NCI-H1694 treated with DMSO at 0.1 percent for 48 hours (cell line): ENCODE results near the gene SPTLC2.

Experiments
- DNase-seq: peaks from one replicate; lab custom pipeline; 2025; lab: John Stamatoyannopoulos, UW

The SPTLC2 gene

DNA sequence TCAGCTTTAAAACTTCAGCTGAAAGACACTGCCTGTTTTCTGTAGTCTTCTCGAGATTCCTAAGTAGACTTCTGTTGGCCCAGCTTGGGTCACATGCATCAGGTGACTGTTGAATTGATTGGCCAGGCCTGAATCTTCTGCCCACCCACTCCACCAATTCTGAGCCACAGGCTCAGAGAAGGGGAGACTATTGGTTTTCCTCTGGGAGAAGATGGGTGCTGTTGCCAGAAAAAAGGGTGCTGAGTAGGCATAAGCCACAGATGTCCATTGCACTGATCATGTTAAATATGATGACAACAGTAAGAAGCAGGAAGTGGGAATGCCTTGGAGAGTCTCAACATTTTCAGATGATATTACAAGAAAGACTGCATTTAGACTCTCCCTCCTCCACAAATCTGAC is 6.8 kb upstream of the SPTLC2 start:
- no peak for DNase-seq

DNA sequence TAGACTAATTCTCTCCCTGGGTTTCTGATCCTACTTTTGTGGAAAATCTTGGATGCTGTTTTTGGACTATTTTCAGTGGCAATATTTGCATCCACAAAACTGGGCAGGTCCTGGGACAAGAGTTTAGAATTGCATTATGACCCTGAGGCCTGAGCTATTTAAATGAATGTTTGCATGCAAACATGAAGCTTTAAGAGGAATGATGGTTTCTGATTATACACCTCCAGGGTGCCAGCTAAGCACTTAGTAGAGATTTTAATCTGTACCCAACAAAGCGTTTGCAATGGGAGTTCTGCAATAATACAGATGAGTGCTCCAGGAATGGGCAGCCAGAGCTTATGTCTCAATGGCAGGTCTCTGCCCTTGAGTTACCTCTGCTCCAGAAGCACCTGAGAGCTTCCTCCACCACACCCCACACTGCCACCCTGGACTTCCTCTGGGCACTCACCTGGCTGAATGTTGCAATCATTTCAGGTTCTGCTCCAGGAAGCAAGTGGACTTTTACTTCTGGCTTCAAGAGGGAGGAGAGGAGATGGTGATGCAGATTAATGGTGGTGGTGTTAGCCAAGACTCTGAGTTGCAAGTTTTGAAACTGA is 6.0 kb upstream of the SPTLC2 start:
- DNase-seq, result no peak

DNA sequence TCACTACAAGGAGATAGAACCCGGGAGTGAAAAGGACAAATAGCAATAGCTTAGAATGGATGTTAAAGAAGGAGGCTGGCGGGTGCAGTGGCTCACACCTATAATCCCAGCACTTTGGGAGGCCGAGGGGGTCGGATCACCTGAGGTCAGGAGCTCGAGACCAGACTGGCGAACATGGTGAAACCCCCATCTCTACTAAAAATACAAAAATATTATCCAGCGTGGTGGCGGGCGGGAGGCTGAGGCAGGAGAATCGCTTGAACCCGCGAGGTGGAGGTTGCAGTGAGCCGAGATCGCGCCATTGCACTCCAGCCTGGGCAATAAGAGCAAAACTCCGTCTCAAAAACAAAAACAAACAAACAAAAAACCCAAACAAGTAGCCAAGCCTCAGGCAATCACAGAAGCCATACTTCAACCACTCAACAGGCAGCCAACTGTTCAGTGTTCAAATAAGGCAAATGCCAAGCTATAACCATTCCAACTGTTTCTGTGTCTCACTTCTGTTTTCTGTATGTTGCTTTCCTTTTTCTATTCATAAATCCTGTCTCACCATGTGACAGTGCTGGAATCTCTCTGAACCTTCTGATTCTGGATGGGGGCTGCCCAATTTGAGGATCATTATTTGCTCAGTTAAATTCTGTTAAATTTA is 3.9 kb upstream of the SPTLC2 start:
- no peak for DNase-seq

DNA sequence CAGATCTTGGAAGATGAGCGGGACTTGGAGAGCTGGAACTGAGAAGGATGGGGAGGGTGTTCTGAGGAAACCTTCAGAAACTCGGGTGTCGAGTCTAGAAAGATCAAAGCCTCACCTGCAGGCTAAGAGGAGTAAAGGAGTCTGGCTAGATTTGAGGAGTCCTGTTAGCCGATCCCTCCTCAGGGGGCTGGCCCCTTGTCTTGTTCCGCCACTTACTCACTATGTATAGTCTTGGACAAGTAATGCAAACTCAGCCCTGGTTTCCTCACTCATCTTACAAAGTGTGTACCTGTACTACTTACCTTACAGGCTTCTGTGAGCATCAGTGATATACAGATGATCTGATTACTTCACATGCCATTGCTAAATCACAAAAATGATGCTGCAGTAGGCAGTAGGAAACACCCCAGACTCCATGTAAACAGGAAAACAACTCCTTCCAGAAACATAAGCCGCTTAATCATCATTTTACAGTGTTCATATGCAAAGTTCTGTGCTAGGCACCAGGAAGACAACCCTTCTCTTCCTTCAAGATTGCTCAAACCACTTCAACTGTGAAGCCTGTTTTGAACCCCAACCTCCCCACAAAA is 2.0 kb upstream of the SPTLC2 start:
- DNase-seq, result no peak

DNA sequence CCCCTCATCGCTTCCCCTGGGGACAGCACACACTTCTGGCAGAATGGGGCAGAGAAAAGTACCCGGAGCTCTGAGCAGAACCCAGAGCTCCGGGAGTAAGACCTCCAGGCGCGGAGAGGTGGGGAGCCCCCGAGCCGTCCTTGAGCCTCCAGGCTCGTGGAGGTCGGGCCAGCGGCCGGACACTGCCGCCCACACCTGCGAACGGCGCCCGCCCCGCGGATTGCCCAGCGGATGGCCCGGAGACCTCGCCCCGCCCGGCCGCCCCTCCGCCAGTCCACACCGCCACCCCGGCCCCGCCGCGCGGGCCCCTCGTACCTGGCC is 344 bp downstream of the SPTLC2 start:
- DNase-seq, result no peak

DNA sequence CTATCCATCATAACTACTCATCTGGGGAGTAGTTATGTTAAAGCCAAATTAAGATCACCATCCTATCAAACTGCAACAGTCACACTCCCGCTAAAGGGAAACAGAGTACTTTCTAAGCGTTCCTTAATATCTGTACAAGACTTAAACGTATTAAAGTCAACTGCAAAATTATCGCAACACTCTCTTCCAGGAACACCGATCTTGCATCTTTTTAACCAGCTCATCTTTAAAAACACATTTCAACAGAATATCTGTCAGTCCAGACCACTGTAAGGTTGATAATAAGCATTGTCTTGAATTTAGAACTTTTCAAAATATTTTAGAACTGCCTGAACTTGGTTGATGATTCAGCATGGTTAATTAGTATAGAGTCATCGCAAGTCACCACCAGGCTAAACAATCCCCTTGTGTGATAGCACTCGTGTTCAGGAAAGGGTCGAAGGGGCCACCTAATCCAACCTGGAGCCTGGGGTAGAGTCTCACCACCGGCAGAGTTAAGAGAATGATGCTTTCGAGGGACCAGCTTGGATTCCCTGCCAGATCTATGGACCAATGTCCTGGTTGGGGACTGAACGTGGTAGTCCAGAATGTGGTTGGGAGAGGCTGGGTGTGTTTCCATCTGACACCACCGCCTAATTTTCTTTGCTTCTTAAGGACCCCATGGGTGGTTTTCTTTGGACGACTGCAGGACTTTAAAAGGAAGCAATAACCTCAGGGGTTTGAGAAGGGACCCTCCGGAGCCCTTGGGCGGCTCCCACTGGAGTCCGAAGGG is 890 bp downstream of the SPTLC2 start:
- DNase-seq, result peak; percentile 32

DNA sequence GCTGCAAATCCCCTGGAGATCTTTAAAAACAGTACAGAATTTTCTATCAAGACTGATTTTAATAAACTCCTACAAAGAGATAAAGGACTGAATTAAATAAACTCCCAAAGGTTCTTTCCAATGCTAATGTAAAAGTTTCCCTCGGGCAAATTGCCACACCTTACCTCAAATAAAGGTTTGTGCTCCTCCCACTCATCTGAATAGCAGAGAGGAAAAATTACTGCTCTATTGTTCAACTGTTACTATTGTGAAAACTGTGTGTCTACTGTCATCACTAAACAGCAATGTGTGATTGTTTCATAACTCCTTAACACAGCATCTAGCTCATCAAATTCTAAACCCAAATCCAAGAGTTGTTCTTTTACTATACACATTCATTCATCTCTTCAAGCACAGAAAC is 3.2 kb downstream of the SPTLC2 start:
- DNase-seq, result no peak

DNA sequence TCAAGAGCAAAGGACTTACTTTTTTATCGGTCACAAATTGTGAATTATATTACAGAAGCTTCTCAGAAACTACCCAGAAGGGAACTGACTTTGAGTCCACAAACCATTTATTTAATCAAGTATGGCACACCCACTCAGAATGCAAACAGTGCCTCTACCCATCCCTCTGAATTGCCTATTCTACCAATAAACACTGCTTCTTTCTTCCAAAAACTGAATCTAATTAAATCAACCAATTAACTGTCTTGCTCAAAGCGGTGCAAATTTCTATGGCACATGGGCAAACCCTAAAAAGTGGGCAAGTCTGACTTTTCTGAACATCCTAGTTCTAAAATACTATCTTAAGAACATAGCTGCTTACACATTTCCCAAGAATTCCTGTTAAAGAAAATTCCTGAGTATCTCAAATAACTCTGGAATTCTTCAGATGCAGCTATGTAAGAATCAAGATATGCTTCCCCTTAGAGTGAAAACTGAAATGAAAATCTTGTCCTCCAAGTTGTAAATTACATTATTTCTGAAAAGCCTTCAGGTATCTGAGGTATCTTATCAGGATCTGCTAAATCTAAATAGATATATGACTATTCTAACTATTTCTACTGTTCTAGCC is 4.3 kb downstream of the SPTLC2 start:
- no peak for DNase-seq

DNA sequence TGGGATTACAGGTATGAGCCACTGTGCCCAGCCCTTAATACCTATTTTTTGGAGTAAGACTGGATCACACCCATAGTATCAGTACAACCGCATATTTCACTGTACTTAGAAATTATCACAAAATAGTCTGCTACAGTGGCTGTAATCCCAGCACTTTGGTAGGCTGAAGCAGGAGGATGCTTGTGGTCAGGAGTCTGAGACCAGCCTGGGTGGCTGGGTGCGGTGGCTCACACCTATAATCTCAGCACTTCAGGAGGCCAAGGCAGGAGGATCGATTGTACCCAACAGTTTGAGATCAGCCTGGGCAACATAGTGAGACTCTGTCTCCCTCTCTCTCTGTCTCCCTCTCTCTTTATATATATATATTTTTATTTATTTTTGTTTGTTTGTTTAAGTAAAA is 5.9 kb downstream of the SPTLC2 start:
- DNase-seq, result no peak

DNA sequence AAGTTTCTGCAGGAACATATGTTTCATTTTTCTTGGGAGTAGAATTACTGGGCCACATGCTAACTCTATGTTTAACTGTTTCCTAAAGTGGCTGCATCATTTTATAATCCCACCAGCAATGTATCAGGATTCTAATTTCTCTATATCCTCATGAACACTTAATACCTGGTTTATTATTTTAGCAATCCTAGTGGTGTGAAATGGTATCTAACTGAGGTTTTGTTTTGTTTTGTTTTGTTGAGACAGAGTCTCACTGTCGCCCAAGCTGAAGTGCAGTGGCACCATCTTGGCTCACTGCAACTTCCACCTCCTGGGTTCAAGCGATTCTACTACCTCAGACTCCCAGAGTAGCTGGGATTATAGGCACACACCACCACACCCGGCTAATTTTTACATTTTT is 6.5 kb downstream of the SPTLC2 start:
- DNase-seq, result no peak

DNA sequence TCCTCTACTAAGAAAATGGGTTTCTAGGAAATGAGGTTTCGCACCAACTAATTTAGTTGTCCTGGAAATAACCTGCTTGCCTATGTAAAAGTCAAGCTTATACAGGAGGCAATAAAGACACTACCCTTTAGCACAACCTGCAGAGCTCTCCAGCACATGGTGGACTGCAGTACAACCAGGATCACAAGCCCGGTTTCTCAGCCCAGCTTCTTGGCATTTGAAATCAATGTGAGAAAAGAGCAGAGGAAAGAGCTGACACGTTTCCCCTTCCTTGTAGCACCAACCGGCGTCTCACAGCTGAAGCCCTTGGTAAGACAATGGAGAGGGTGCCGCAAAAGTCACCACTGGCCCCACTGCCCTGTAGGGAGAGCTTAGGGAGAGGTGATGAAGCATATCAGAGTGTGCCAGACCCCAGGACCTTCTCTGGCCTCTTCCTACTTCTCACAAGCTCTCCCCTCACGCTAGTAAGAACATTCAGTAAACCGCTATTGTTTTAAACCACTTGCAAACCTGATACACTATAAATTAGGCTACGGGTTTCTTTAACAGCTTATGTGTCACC is 8.6 kb downstream of the SPTLC2 start:
- no peak for DNase-seq

DNA sequence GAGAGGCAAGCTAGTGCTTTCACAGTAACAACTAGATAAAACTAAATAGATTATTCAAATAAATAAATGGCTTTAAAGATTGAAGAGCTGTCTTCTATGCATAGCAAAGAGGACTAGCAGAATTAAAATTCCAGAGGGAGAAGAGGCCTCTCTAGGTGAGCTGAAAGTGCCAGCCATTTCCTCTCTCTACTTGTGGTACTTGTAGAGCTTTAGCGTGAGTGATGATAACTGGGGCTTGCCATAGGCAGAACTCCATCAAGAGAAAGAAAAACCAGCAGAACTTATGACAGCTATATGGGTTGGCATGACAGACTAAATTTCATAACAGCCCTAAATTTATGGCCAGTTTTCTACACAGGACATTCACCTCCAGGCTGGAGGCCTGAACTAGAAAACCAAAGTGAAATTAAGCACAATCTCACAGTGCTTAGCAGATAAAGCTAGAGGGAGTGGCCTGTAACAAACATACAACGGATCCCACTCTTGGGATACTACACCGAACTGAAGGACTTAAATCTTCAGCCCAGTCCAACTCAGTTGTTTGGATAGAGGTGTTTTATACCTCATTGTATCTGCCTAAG is 11.0 kb downstream of the SPTLC2 start:
- DNase-seq, result no peak

DNA sequence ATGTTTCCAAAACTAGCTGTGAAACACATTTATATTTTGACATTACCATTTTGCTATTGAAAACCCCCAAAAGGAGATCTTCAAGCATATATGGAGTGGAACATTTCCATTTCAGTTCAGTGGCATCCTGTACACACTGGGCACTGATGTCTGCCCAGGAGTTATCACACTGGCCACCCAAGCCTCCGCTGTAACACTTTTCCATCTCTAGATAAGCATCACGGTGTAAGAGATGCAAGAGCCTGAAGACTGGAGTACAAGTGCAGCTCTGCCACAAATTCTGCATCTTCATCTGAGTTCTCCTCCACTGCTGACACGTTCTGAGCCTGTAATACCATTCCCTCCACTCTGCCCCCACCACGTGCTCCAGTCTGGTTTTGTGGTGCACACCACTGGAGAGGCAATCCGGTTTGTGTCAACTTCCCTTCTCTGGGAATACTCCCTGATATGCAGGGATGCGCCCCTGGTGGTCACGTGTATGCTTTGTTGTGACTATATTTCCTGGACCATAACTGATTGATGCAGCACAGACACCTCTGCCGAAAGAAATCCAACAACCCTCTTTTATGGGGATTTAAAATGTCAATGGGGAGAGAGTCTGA is 12.7 kb downstream of the SPTLC2 start:
- peak; percentile 67 for DNase-seq

DNA sequence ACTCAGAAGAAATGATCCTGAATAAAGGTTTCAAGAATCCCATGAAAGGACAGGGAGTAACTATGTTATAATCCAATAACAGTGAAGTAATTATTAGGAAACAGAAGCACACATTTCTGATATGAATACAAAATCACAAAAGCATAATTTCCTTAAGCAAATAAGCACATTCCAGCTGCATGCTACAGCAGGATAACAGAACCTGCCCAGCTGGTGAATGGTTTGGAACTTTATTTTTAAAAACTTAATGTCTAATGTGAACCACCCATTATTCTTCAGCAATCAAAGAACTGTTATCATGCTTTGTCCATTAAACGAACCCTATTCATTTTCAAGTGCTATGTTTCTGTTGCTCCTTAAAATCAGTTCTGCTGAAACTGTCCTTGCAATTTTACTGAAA is 13.4 kb downstream of the SPTLC2 start:
- DNase-seq, result no peak

DNA sequence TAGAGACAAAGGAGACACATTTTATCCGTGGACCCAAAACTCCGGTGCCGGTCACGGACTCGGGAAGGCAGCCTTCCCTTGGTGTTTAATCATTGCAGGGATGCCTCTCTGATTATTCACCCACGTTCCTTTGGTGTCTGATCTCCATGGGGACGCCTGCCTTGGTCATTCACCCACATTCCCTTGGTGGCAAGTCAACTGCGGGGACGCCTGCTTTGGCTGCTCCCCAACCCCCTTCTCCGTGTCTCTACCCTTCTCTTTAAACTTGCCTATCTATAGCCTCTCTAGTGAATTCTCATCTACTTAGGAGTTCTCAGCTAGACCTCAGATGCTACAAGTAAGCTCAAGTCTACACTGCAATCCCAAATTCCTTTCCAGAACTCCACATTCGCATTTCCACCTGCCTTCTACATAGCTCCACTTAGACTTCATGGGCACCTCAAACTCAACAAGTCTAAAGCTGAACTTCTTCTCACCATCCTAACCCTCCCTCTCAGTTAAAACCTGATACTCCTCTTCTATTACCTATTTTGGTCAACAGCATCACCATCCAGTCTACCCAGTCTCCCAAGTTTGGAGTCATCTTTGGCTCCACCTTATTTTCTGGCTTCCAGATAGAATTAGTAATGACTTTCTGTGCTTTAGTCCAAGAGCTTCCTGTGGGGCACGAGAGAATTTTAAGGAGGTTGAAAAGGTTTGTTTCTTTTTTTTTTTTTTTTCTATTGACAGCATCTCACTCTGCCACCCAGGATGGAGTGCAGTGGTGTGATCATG is 14.4 kb downstream of the SPTLC2 start:
- no peak for DNase-seq

DNA sequence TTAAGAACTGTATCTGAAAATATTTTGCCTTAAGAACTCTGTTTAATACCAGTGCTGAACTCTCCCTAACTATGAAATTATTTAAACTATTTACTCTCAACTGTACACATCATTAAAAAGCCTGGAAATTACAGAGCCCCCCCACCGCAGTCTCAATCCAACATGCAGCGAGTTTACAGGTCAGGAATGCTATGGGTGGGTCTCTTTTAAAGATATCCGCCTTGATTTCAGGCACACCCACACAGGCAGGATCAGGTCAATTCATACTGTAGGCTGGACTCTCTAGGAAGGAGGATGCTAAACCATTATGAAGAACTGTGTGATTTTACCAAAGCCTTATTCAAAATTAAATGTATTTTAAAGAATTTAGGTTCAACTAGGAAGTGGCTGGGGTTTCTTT is 16.5 kb downstream of the SPTLC2 start:
- DNase-seq, result no peak

DNA sequence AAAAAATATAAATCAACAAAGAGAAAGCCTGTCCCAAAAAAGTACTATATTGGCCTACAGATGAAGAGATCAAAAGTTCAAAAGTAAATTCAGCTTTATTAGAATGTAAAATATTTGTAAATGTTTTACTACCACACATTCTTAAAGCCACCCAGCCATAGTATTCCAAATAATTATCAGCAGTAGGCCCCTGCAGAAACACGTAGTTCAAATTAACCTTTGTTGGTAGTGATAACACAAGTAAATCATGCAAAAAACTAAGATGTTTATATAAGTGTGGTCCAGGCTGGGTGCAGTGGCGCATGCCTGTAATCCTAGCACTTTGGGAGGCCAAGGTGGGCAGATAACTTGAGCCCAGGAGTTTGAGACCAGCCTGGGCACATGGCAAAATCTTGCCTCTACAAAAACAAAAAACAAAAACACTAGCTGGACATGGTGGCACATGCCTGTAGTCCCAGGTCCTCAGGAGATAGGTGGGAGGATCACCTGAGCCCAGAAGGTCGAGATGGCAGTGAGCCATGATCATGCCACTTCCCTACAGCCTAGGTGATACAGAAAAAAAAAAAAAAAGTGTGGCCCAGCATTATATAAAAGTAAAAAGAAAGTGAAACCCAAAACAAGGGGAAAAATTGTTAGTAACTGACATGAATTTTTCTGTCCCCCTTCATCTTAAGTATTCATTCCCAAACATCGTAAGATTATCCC is 17.9 kb downstream of the SPTLC2 start:
- no peak for DNase-seq

DNA sequence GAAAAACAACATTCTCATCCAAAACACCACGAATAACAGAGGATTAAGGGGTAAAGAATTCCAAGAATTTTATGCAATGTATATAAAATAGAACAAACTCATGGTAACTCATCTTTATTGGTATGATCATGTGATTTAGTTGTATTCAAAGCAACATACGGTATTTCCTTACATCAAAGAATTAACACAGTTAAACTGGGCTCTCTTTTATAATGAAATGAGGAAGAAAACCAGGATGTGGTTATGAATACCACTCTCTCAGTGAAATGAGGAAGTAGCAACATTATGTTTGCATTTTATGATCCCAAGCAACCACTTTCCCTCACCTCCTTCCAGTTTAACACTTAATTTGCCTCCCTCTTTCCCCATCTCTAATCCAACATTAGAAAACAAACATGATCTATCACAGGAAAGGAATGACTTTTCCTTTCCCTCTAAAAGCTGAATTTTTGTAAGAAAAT is 22.9 kb downstream of the SPTLC2 start:
- no peak for DNase-seq

DNA sequence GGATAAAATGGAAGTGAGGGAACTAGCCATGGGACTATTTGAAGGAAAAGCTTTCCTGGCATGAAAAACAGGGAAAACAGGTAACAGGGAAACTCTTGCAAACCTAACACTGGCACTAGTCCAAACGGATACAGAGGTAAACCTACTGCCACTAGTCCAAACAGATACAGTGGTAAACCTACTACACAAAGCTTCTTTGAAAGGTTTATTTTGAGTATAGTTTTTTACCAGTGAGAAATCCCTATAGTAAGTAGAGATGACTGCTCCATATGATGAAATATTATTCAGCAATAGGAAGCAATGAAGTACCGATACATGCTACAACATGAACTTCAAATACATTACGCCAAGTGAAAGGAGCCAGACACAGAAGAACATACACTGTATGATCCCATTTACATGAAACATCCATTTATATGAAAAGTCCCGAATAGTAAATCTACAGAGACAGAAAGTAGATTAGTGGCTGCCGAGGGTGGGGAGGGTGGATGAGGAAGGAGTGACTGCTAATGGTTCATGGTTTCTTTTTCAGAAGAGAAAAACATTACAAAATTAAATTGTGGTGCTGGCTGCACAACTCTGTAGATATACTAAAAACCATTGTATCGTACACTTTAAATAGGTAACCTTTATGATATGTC is 25.5 kb downstream of the SPTLC2 start:
- no peak for DNase-seq

DNA sequence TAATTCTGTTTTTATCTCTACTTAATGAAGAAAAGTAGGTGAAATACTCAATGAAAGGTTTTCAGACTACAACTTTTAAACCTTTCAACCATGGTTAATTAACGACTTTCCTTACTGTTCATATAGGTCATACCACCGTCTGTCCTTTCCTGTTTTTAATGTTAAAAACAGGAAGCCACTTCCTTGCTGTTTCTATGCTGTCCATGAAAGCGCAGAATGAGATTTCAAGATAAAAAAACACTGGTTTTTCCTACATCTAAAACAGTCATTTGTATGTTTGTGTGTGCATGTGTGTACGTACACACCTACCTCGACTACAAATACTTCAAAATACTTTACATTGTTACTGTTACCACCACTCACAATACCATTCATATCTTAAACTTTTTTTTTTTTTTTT is 27.3 kb downstream of the SPTLC2 start:
- no peak for DNase-seq
